Measurements from ENCODE around the gene BAZ1B. TPM values are rescaled to one million over a fixed set of nuclear protein-coding genes. Genes with fewer than 3 reads are reported as not detected.

BAZ1B gene
- total RNA-seq, 4 donors from 2014 or later, result 18.8 to 40.4 (median 27.4) TPM

DNA sequence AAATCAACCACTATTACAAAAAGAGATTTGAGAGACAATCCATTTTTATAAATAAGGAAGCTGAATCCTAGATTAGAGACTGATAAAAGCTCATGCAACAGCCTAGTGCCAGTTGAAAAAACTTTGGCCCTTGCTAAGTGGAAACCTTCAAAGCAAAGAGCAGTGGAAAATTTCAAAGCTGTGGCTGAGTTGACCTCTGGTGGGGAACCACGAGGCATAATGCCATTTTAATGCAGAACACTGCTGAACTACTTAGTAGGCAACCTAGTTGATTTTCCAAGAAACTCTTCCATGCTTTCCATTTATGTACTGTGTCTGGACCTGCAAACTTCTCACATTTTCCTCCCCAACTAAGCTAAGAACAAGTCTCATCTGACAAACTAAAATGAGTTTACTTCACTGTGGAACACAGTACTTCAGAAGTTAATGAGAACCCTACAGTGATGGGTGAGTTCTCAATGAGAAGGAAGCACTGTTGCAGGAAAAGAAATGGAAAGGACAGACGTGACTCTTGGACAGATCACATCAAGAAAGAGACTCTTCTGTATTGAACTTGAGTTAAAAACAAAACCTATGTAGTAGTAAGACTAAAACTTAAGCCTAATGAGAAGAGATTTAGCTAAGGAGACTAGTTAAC, 69.0 kb downstream of the BAZ1B start:
- TF ChIP-seq, protein P1, sequence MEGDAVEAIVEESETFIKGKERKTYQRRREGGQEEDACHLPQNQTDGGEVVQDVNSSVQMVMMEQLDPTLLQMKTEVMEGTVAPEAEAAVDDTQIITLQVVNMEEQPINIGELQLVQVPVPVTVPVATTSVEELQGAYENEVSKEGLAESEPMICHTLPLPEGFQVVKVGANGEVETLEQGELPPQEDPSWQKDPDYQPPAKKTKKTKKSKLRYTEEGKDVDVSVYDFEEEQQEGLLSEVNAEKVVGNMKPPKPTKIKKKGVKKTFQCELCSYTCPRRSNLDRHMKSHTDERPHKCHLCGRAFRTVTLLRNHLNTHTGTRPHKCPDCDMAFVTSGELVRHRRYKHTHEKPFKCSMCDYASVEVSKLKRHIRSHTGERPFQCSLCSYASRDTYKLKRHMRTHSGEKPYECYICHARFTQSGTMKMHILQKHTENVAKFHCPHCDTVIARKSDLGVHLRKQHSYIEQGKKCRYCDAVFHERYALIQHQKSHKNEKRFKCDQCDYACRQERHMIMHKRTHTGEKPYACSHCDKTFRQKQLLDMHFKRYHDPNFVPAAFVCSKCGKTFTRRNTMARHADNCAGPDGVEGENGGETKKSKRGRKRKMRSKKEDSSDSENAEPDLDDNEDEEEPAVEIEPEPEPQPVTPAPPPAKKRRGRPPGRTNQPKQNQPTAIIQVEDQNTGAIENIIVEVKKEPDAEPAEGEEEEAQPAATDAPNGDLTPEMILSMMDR (IDR thresholded peaks at IDR 0.05), result no peak
- no peak for TF ChIP-seq POLR2A (IDR thresholded peaks at IDR 0.05)
- WGBS, 2 donors, result 27 to 45% methylated on average over 2 of the region's 2 CpGs
- Histone ChIP-seq H3K4me1 (no peaks in the 10 kb centered on the region), H3K4me3 (no peak overlapping the region), H3K36me3 (peaks cover 22 to 98% (median 28%) of the 10 kb centered on the region in 3 donors), H3K9me3 (no peaks in the 10 kb centered on the region), H3K27me3 (no peaks in the 10 kb centered on the region), H3K27ac (no peak overlapping the region)
- no peak for DNase-seq
- intact Hi-C loops (cut with DNase I), result loop anchor here (10.0 kb wide), 1 partner anchor 242 kb away; no protein-coding TSS in a partner anchor

DNA sequence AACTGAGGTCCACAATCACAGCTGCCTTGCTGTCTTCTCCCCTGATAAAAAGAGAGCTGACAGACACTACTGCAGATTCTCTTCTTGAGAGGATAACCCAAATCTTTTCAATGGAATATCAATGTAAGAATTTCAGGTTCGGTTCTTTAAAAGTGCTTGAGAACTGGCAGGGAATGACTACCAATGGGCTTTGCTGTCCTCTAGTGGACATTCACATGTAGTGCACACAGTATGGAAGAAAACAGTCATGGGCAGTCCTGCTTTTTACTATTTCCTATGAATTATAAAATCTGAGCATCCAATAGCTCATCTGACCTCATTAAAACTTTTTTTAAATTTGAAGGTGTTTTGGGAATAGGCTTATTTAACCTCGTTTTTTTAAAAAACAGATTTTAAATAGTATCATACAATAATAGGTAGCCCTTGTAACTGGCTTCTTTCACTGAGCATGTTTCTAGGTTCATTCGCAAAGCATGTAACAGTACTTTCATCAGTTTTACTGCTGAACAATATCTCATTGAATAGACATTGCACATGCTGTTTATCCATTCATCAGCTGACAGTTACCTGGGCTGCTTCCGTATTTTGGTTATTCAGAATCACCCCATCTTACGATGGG, 70.2 kb downstream of the BAZ1B start:
- intact Hi-C loops (cut with DNase I), result loop anchor here (10.0 kb wide), 1 partner anchor 243 kb away; no protein-coding TSS in a partner anchor
- Histone ChIP-seq H3K27me3 (no peaks in the 10 kb centered on the region), H3K27ac (no peak overlapping the region), H3K9me3 (no peaks in the 10 kb centered on the region), H3K4me1 (peaks cover 0 to 2% (median 0%) of the 10 kb centered on the region in 3 donors), H3K36me3 (peaks cover 20 to 98% (median 20%) of the 10 kb centered on the region in 3 donors), H3K4me3 (no peak overlapping the region)
- TF ChIP-seq, protein P1 (IDR thresholded peaks at IDR 0.05), result peak; percentile 91 to 99 (median 98)
- no peak for TF ChIP-seq POLR2A (IDR thresholded peaks at IDR 0.05)
- DNase-seq, result no peak
- 53 to 60% methylated on average over 5 of the region's 5 CpGs for WGBS, 2 donors

DNA sequence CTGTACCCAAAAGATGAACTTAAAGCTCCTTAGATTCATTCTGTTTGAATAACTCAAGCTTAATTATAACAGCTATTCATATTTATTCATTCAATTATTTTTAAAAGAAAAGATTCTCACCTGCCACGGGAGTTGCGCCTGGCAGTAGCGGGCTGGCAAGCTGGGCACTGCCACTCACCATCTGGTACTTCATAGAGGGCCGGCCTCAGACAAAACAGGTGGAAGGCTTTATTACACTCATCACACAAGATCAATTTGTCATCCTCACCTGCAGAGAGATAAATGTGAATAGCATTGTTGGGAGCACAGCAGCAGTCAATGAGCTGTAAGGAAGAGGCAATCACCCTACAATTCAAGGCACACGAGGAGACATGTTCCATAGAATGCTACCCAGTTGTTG, 72.7 kb downstream of the BAZ1B start:
- H3K4me1 ChIP-seq, result peaks cover 0 to 4% (median 0%) of the 10 kb centered on the region in 3 donors
- H3K4me3 ChIP-seq, result no peak overlapping the region
- WGBS, 2 donors, result 79 to 83% methylated on average over 5 of the region's 5 CpGs
- no peaks in the 10 kb centered on the region for H3K9me3 ChIP-seq
- TF ChIP-seq, protein P1 (IDR thresholded peaks at IDR 0.05), result no peak
- no peak for TF ChIP-seq POLR2A (IDR thresholded peaks at IDR 0.05)
- no peak for DNase-seq
- intact Hi-C loops (cut with DNase I), result no loop called here
- H3K27me3 ChIP-seq, result no peaks in the 10 kb centered on the region
- peaks cover 19 to 98% (median 44%) of the 10 kb centered on the region in 3 donors for H3K36me3 ChIP-seq
- H3K27ac ChIP-seq, result no peak overlapping the region

DNA sequence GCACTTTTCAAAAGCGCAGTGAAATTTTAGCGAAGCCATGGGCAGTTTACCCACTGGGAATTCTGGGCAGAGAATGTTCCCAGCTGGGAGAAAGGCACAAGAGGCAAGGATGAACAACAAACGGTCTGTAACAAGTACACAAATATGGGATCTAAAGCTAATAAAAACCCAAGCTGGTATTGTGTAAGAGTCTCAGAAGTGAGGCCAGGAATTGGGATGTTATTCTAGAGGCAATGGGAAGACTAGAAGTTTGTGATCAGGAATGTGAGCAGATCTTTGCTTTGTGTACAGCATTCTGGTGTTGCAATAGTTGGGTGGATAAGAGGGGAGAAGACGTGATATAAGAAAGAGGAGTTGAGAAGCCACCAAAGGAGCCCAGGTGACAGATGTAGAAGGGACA, 73.5 kb downstream of the BAZ1B start:
- H3K27ac ChIP-seq, result no peak overlapping the region
- no peak overlapping the region for H3K4me3 ChIP-seq
- H3K4me1 ChIP-seq, result peaks cover 0 to 4% (median 0%) of the 10 kb centered on the region in 3 donors
- intact Hi-C loops (cut with DNase I), result no loop called here
- TF ChIP-seq, protein P1 (IDR thresholded peaks at IDR 0.05), result no peak
- no peak for TF ChIP-seq POLR2A (IDR thresholded peaks at IDR 0.05)
- no peaks in the 10 kb centered on the region for H3K27me3 ChIP-seq
- H3K36me3 ChIP-seq, result peaks cover 26 to 98% (median 47%) of the 10 kb centered on the region in 3 donors
- 66 to 82% methylated on average over 4 of the region's 4 CpGs for WGBS, 2 donors
- H3K9me3 ChIP-seq, result no peaks in the 10 kb centered on the region
- no peak for DNase-seq

DNA sequence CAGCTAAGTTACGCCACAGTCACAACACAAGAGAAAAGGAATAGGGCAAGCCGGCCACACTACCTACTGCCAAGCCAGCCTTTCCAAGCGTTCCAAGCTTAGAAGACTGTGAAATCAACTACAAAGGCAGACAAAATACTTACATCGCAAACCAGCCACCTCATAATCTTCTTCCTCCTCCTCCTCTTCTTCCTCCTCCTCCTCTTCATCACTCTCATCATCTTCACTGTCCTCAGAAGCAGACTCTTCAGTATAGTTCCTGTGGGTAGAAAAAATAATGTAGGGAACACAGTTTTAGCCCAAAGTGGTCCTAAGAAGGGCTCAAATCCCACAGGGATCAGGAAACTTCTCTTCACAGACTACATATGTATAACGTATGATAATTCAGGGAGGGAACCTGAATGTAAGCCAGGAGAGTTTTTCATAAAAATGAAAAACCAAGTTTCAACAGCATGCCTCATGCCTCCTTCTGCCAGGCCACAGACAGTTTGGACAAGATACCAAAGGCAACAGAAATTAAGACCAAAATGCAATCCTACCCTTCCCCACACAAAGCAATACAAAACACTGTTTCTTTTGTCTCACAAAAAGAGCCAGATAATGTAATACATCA, 74.9 kb downstream of the BAZ1B start:
- 86 to 95% methylated on average over 5 of the region's 5 CpGs for WGBS, 2 donors
- no peak overlapping the region for H3K27ac ChIP-seq
- H3K4me3 ChIP-seq, result no peak overlapping the region
- no peak for DNase-seq
- H3K36me3 ChIP-seq, result peaks cover 35 to 98% (median 61%) of the 10 kb centered on the region in 3 donors
- intact Hi-C loops (cut with DNase I), result no loop called here
- no peaks in the 10 kb centered on the region for H3K9me3 ChIP-seq
- TF ChIP-seq, protein P1 (IDR thresholded peaks at IDR 0.05), result no peak
- no peak for TF ChIP-seq POLR2A (IDR thresholded peaks at IDR 0.05)
- H3K27me3 ChIP-seq, result no peaks in the 10 kb centered on the region
- H3K4me1 ChIP-seq, result peaks cover 0 to 4% (median 0%) of the 10 kb centered on the region in 3 donors

Measured in esophagus squamous epithelium (tissue), 5 donors.